ENCODE data around the gene TRPC3. TPM values are rescaled to one million over a fixed set of nuclear protein-coding genes. Genes with fewer than 3 reads are reported as not detected.

TRPC3 gene
- total and polyA plus RNA-seq, 2 donors, result 3.3 to 10.0 TPM

DNA sequence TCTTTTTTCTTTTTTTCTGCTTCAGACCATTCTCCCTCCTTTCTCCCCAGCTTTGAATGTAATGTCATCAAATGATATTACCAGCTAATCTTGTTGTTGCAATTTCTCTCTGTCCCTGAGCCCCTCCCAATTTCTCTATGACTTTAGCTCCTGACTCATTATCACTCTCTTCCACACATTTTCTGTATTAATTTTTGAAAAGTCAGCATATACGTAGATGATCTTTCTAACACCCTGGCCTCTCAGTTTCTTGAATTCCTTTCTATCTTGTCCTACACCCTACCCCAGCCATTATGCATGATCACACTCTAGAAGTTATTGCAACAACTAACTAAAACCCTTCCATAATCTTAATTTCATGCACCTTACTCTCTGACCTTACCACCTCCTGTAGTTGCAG lies 13.1 kb upstream of the TRPC3 start:
- Histone ChIP-seq H3K4me1 (ENCODE audit: insufficient read depth) (no peaks in the 10 kb centered on the region), H3K4me3 (ENCODE audit: low read depth, low read length) (no peak overlapping the region), H3K36me3 (ENCODE audit: insufficient read depth) (no peaks in the 10 kb centered on the region), H3K27ac (ENCODE audit: low read depth) (no peak overlapping the region)
- 100% methylated on average over 1 of the region's 1 CpG for WGBS
- no peak for DNase-seq (ENCODE audit: extremely low spot score)

DNA sequence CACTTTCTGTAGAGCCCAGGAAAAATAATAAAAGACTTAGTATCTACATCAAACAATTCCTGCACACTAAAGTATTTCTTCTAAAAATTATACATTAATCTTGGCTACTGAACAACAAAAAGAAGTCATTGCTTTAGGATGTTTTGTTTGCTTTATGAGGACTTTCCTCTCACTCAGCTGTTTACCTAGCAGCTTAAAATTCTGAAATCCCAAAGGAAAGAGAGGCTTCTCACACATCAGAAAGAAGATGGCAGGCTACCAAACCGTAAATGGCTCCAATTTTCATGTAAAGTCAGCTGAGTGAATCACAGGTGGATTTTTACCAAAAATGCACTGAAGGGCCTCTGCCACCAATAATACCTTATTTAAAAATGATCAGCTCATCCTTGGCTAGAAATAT lies 9.0 kb upstream of the TRPC3 start:
- no peak for DNase-seq (ENCODE audit: extremely low spot score)
- Histone ChIP-seq H3K4me1 (ENCODE audit: insufficient read depth) (no peaks in the 10 kb centered on the region), H3K27ac (ENCODE audit: low read depth) (no peak overlapping the region), H3K4me3 (ENCODE audit: low read depth, low read length) (no peak overlapping the region), H3K36me3 (ENCODE audit: insufficient read depth) (no peaks in the 10 kb centered on the region)
- WGBS, result 75% methylated on average over 1 of the region's 1 CpG

DNA sequence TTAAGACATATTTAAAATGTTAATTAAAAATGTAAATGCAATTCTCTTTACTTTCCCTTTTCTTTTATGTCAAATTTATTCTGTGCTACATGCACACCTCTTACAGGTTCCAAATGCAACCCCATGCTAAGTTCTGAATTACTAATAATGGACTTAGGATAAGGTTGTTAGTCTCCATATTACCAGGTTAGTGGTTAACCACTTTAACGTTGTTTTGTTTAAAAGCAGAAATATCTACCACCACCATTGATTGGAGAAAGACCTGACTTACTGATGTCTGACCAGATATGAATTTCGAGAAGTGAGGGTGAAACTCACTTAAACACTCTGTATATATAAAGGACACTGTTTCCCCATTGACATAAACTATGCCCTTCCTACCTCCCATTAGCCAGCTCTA lies 6.9 kb upstream of the TRPC3 start:
- Histone ChIP-seq H3K36me3 (ENCODE audit: insufficient read depth) (no peaks in the 10 kb centered on the region), H3K27ac (ENCODE audit: low read depth) (no peak overlapping the region), H3K4me1 (ENCODE audit: insufficient read depth) (no peaks in the 10 kb centered on the region), H3K4me3 (ENCODE audit: low read depth, low read length) (no peak overlapping the region)
- WGBS, result 73% methylated on average over 2 of the region's 2 CpGs
- DNase-seq (ENCODE audit: extremely low spot score), result no peak

GRCh38 chr4:121957266-121957665 lies 5.4 kb upstream of the TRPC3 start:
- Histone ChIP-seq H3K36me3 (ENCODE audit: insufficient read depth) (no peaks in the 10 kb centered on the region), H3K4me3 (ENCODE audit: low read depth, low read length) (no peak overlapping the region), H3K27ac (ENCODE audit: low read depth) (no peak overlapping the region), H3K4me1 (ENCODE audit: insufficient read depth) (no peaks in the 10 kb centered on the region)
- DNase-seq (ENCODE audit: extremely low spot score), result no peak
- 97% methylated on average over 3 of the region's 3 CpGs for WGBS

GRCh38 chr4:121953860-121954259 lies 2.0 kb upstream of the TRPC3 start:
- H3K4me1 ChIP-seq (ENCODE audit: insufficient read depth), result peaks cover 2% of the 10 kb centered on the region
- DNase-seq (ENCODE audit: extremely low spot score), result no peak
- H3K4me3 ChIP-seq (ENCODE audit: low read depth, low read length), result no peak overlapping the region
- no peak overlapping the region for H3K27ac ChIP-seq (ENCODE audit: low read depth)
- H3K36me3 ChIP-seq (ENCODE audit: insufficient read depth), result no peaks in the 10 kb centered on the region

DNA sequence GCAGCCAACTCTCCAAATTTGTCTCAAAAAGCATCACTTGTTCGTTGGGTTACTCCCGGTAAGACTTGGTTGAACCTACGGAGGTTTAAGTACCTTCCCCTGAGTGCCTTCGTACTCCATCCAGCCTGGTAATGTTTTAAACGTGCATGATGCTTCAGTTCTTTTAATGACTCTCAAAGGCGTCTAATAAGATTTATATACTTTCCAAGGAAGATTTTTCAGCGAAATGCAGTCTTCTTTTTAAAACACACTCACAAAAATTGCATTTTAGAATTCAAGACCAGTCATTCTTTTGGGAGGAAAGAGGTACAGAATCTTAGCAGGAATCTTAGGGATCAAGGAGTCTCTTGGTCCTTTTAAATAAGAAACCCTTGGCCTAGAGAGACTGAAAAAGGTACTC lies 430 bp upstream of the TRPC3 start:
- WGBS, result 34% methylated on average over 7 of the region's 7 CpGs
- no peak for DNase-seq (ENCODE audit: extremely low spot score)
- Histone ChIP-seq H3K4me3 (ENCODE audit: low read depth, low read length) (peak overlapping the region; percentile 88), H3K36me3 (ENCODE audit: insufficient read depth) (no peaks in the 10 kb centered on the region), H3K27ac (ENCODE audit: low read depth) (no peak overlapping the region), H3K4me1 (ENCODE audit: insufficient read depth) (peaks cover 2% of the 10 kb centered on the region)

GRCh38 chr4:121950680-121951520 lies 960 bp downstream of the TRPC3 start:
- Histone ChIP-seq H3K27ac (ENCODE audit: low read depth) (peak overlapping the region; percentile 92), H3K4me1 (ENCODE audit: insufficient read depth) (peaks cover 2% of the 10 kb centered on the region), H3K36me3 (ENCODE audit: insufficient read depth) (no peaks in the 10 kb centered on the region), H3K4me3 (ENCODE audit: low read depth, low read length) (peak overlapping the region; percentile 88)
- under 1% methylated on average over 76 of the region's 76 CpGs for WGBS
- no peak for DNase-seq (ENCODE audit: extremely low spot score)

- under 1% methylated on average over 34 of the region's 34 CpGs for WGBS
- DNase-seq (ENCODE audit: extremely low spot score), result no peak
These were observed 1.6 kb downstream of the TRPC3 start for GRCh38 chr4:121950212-121950679.

GRCh38 chr4:121946644-121947043 lies 5.2 kb downstream of the TRPC3 start:
- DNase-seq (ENCODE audit: extremely low spot score), result no peak

More at GRCh38 chr4:121950212-121950679, 1.6 kb downstream of the TRPC3 start:
- H3K36me3 ChIP-seq (ENCODE audit: insufficient read depth), result no peaks in the 10 kb centered on the region
- H3K4me1 ChIP-seq (ENCODE audit: insufficient read depth), result peaks cover 2% of the 10 kb centered on the region
- H3K4me3 ChIP-seq (ENCODE audit: low read depth, low read length), result peak overlapping the region; percentile 88
- H3K27ac ChIP-seq (ENCODE audit: low read depth), result peak overlapping the region; percentile 92

GRCh38 chr4:121943941-121944340 lies 7.9 kb downstream of the TRPC3 start:
- no peaks in the 10 kb centered on the region for H3K36me3 ChIP-seq (ENCODE audit: insufficient read depth)
- WGBS, result 62% methylated on average over 4 of the region's 4 CpGs

More at GRCh38 chr4:121946644-121947043, 5.2 kb downstream of the TRPC3 start:
- Histone ChIP-seq H3K27ac (ENCODE audit: low read depth) (no peak overlapping the region), H3K4me3 (ENCODE audit: low read depth, low read length) (no peak overlapping the region), H3K4me1 (ENCODE audit: insufficient read depth) (peaks cover 2% of the 10 kb centered on the region), H3K36me3 (ENCODE audit: insufficient read depth) (no peaks in the 10 kb centered on the region)
- WGBS, result 96% methylated on average over 3 of the region's 3 CpGs

DNA sequence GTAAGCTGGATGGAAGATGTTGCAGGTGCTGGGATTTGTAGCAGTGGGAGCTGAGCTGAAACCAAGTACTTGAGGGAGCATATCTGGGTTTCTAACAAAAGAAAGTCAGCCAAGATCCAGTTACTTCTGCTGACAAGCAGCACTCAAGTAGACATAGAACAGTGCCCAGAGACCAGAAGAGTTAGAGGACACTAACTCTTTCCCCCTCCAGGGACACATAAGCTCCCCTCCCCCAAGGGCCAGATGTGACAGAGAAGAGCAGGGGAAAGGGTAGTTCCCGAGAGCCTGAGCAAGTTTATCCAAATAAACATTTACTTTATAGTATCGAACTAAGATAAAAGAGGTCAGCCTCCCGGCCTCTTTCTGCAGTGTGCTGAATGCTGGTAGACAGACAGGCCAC lies 12.2 kb downstream of the TRPC3 start:
- no peaks in the 10 kb centered on the region for H3K4me1 ChIP-seq (ENCODE audit: insufficient read depth)
- DNase-seq (ENCODE audit: extremely low spot score), result no peak
- WGBS, result 9% methylated on average over 3 of the region's 3 CpGs
- H3K4me3 ChIP-seq (ENCODE audit: low read depth, low read length), result no peak overlapping the region
- no peak overlapping the region for H3K27ac ChIP-seq (ENCODE audit: low read depth)
- H3K36me3 ChIP-seq (ENCODE audit: insufficient read depth), result no peaks in the 10 kb centered on the region

More at GRCh38 chr4:121943941-121944340, 7.9 kb downstream of the TRPC3 start:
- no peaks in the 10 kb centered on the region for H3K4me1 ChIP-seq (ENCODE audit: insufficient read depth)
- DNase-seq (ENCODE audit: extremely low spot score), result no peak
- no peak overlapping the region for H3K27ac ChIP-seq (ENCODE audit: low read depth)
- no peak overlapping the region for H3K4me3 ChIP-seq (ENCODE audit: low read depth, low read length)

GRCh38 chr4:121938282-121939092 lies 13.4 kb downstream of the TRPC3 start:
- no peak for DNase-seq (ENCODE audit: extremely low spot score)
- no peak overlapping the region for H3K4me3 ChIP-seq (ENCODE audit: low read depth, low read length)
- no peak overlapping the region for H3K27ac ChIP-seq (ENCODE audit: low read depth)
- WGBS, result 74% methylated on average over 5 of the region's 5 CpGs
- H3K4me1 ChIP-seq (ENCODE audit: insufficient read depth), result no peaks in the 10 kb centered on the region
- H3K36me3 ChIP-seq (ENCODE audit: insufficient read depth), result no peaks in the 10 kb centered on the region

- no peaks in the 10 kb centered on the region for H3K4me1 ChIP-seq (ENCODE audit: insufficient read depth)
- no peak overlapping the region for H3K4me3 ChIP-seq (ENCODE audit: low read depth, low read length)
- H3K27ac ChIP-seq (ENCODE audit: low read depth), result no peak overlapping the region
- WGBS, result 78% methylated on average over 4 of the region's 4 CpGs
- no peaks in the 10 kb centered on the region for H3K36me3 ChIP-seq (ENCODE audit: insufficient read depth)
- DNase-seq (ENCODE audit: extremely low spot score), result no peak
These were observed 15.8 kb downstream of the TRPC3 start for GRCh38 chr4:121936101-121936500.

DNA sequence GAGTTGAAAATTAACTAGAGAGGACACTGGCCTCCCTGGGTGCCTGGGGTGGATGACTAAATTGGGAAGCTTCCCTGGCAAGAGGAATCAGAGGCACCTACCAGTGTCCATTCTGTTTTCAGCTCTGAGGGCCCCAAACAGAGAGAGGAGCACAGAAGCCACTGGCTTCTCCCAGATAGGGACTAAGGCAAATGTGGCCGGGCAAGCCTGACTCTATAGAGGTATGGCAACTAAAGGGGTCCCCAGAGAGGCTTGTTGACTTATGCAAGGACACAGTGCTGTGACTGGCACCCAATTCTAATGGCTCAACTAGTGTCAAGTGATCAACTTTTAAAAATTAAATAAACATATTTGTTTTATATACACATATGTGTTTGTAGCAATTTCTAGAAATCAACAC lies 17.2 kb downstream of the TRPC3 start:
- WGBS, result 83% methylated on average over 1 of the region's 1 CpG

More for the DNA sequence above, 17.2 kb downstream of the TRPC3 start:
- no peak for DNase-seq (ENCODE audit: extremely low spot score)
- no peaks in the 10 kb centered on the region for H3K4me1 ChIP-seq (ENCODE audit: insufficient read depth)
- H3K27ac ChIP-seq (ENCODE audit: low read depth), result no peak overlapping the region
- no peaks in the 10 kb centered on the region for H3K36me3 ChIP-seq (ENCODE audit: insufficient read depth)
- no peak overlapping the region for H3K4me3 ChIP-seq (ENCODE audit: low read depth, low read length)

Measured in urinary bladder (tissue), 4 donors.